ENCODE data around the gene KCNJ10.

Gene KCNJ10

GRCh38 chr1:159982280-159982679 lies 87.7 kb downstream of the KCNJ10 start:
- H3K36me3 ChIP-seq (ENCODE audit: control insufficient read depth in 1 of 2, insufficient read depth in 2 of 2, low read length in 2 of 2), result no peaks in the 10 kb centered on the region
- no peak overlapping the region for H3K4me3 ChIP-seq (ENCODE audit: low read depth in 1 of 2, low read length in 2 of 2)
- no peak overlapping the region for H3K27ac ChIP-seq (ENCODE audit: low read length)
- H3K9me3 ChIP-seq (ENCODE audit: control insufficient read depth in 1 of 2, low read length in 2 of 2), result no peaks in the 10 kb centered on the region
- peaks cover 0 to 4% of the 10 kb centered on the region in 2 donors for H3K4me1 ChIP-seq (ENCODE audit: control insufficient read depth in 1 of 2, insufficient read depth in 2 of 2, low read length in 2 of 2)
- no peaks in the 10 kb centered on the region for H3K27me3 ChIP-seq (ENCODE audit: low read depth, low read length)

- Histone ChIP-seq H3K27ac (ENCODE audit: low read length) (no peak overlapping the region), H3K27me3 (ENCODE audit: low read depth, low read length) (no peaks in the 10 kb centered on the region), H3K36me3 (ENCODE audit: control insufficient read depth in 1 of 2, insufficient read depth in 2 of 2, low read length in 2 of 2) (no peaks in the 10 kb centered on the region), H3K4me3 (ENCODE audit: low read depth in 1 of 2, low read length in 2 of 2) (no peak overlapping the region), H3K4me1 (ENCODE audit: control insufficient read depth in 1 of 2, insufficient read depth in 2 of 2, low read length in 2 of 2) (peaks cover 0 to 4% of the 10 kb centered on the region in 2 donors), H3K9me3 (ENCODE audit: control insufficient read depth in 1 of 2, low read length in 2 of 2) (no peaks in the 10 kb centered on the region)
These were observed 88.5 kb downstream of the KCNJ10 start for GRCh38 chr1:159981351-159982055.

GRCh38 chr1:159980786-159981185 lies 89.2 kb downstream of the KCNJ10 start:
- Histone ChIP-seq H3K27ac (ENCODE audit: low read length) (no peak overlapping the region), H3K27me3 (ENCODE audit: low read depth, low read length) (no peaks in the 10 kb centered on the region), H3K36me3 (ENCODE audit: control insufficient read depth in 1 of 2, insufficient read depth in 2 of 2, low read length in 2 of 2) (no peaks in the 10 kb centered on the region), H3K9me3 (ENCODE audit: control insufficient read depth in 1 of 2, low read length in 2 of 2) (no peaks in the 10 kb centered on the region), H3K4me1 (ENCODE audit: control insufficient read depth in 1 of 2, insufficient read depth in 2 of 2, low read length in 2 of 2) (peaks cover 0 to 4% of the 10 kb centered on the region in 2 donors), H3K4me3 (ENCODE audit: low read depth in 1 of 2, low read length in 2 of 2) (no peak overlapping the region)

- no peak overlapping the region for H3K27ac ChIP-seq (ENCODE audit: low read length)
- no peak overlapping the region for H3K4me3 ChIP-seq (ENCODE audit: low read depth in 1 of 2, low read length in 2 of 2)
- peaks cover 6% of the 10 kb centered on the region for H3K27me3 ChIP-seq (ENCODE audit: low read depth, low read length)
- peaks cover 0 to 4% of the 10 kb centered on the region in 2 donors for H3K4me1 ChIP-seq (ENCODE audit: control insufficient read depth in 1 of 2, insufficient read depth in 2 of 2, low read length in 2 of 2)
- no peaks in the 10 kb centered on the region for H3K36me3 ChIP-seq (ENCODE audit: control insufficient read depth in 1 of 2, insufficient read depth in 2 of 2, low read length in 2 of 2)
- H3K9me3 ChIP-seq (ENCODE audit: control insufficient read depth in 1 of 2, low read length in 2 of 2), result no peaks in the 10 kb centered on the region
These were observed 89.9 kb downstream of the KCNJ10 start for GRCh38 chr1:159980076-159980475.

- Histone ChIP-seq H3K4me3 (ENCODE audit: low read depth in 1 of 2, low read length in 2 of 2) (no peak overlapping the region), H3K27me3 (ENCODE audit: low read depth, low read length) (peaks cover 7% of the 10 kb centered on the region), H3K4me1 (ENCODE audit: control insufficient read depth in 1 of 2, insufficient read depth in 2 of 2, low read length in 2 of 2) (peaks cover 0 to 4% of the 10 kb centered on the region in 2 donors), H3K27ac (ENCODE audit: low read length) (no peak overlapping the region), H3K9me3 (ENCODE audit: control insufficient read depth in 1 of 2, low read length in 2 of 2) (no peaks in the 10 kb centered on the region), H3K36me3 (ENCODE audit: control insufficient read depth in 1 of 2, insufficient read depth in 2 of 2, low read length in 2 of 2) (no peaks in the 10 kb centered on the region)
These were observed 90.7 kb downstream of the KCNJ10 start for GRCh38 chr1:159979257-159979656.

- peaks cover 0 to 4% of the 10 kb centered on the region in 2 donors for H3K4me1 ChIP-seq (ENCODE audit: control insufficient read depth in 1 of 2, insufficient read depth in 2 of 2, low read length in 2 of 2)
- H3K27ac ChIP-seq (ENCODE audit: low read length), result no peak overlapping the region
- no peaks in the 10 kb centered on the region for H3K9me3 ChIP-seq (ENCODE audit: control insufficient read depth in 1 of 2, low read length in 2 of 2)
- H3K27me3 ChIP-seq (ENCODE audit: low read depth, low read length), result peaks cover 7% of the 10 kb centered on the region
- H3K36me3 ChIP-seq (ENCODE audit: control insufficient read depth in 1 of 2, insufficient read depth in 2 of 2, low read length in 2 of 2), result no peaks in the 10 kb centered on the region
- no peak overlapping the region for H3K4me3 ChIP-seq (ENCODE audit: low read depth in 1 of 2, low read length in 2 of 2)
These were observed 91.9 kb downstream of the KCNJ10 start for GRCh38 chr1:159978107-159978398.

GRCh38 chr1:159977364-159978106 lies 92.4 kb downstream of the KCNJ10 start:
- Histone ChIP-seq H3K27me3 (ENCODE audit: low read depth, low read length) (peaks cover 7% of the 10 kb centered on the region), H3K27ac (ENCODE audit: low read length) (no peak overlapping the region), H3K4me3 (ENCODE audit: low read depth in 1 of 2, low read length in 2 of 2) (no peak overlapping the region), H3K9me3 (ENCODE audit: control insufficient read depth in 1 of 2, low read length in 2 of 2) (no peaks in the 10 kb centered on the region), H3K4me1 (ENCODE audit: control insufficient read depth in 1 of 2, insufficient read depth in 2 of 2, low read length in 2 of 2) (peaks cover 0 to 4% of the 10 kb centered on the region in 2 donors), H3K36me3 (ENCODE audit: control insufficient read depth in 1 of 2, insufficient read depth in 2 of 2, low read length in 2 of 2) (no peaks in the 10 kb centered on the region)

- H3K4me3 ChIP-seq (ENCODE audit: low read depth in 1 of 2, low read length in 2 of 2), result no peak overlapping the region
- H3K36me3 ChIP-seq (ENCODE audit: control insufficient read depth in 1 of 2, insufficient read depth in 2 of 2, low read length in 2 of 2), result no peaks in the 10 kb centered on the region
- peaks cover 7% of the 10 kb centered on the region for H3K27me3 ChIP-seq (ENCODE audit: low read depth, low read length)
- H3K9me3 ChIP-seq (ENCODE audit: control insufficient read depth in 1 of 2, low read length in 2 of 2), result no peaks in the 10 kb centered on the region
- H3K4me1 ChIP-seq (ENCODE audit: control insufficient read depth in 1 of 2, insufficient read depth in 2 of 2, low read length in 2 of 2), result peaks cover 0 to 4% of the 10 kb centered on the region in 2 donors
- H3K27ac ChIP-seq (ENCODE audit: low read length), result no peak overlapping the region
These were observed 95.5 kb downstream of the KCNJ10 start for GRCh38 chr1:159974350-159974965.

- Histone ChIP-seq H3K4me3 (ENCODE audit: low read depth in 1 of 2, low read length in 2 of 2) (no peak overlapping the region), H3K9me3 (ENCODE audit: control insufficient read depth in 1 of 2, low read length in 2 of 2) (no peaks in the 10 kb centered on the region), H3K36me3 (ENCODE audit: control insufficient read depth in 1 of 2, insufficient read depth in 2 of 2, low read length in 2 of 2) (no peaks in the 10 kb centered on the region), H3K4me1 (ENCODE audit: control insufficient read depth in 1 of 2, insufficient read depth in 2 of 2, low read length in 2 of 2) (peaks cover 0 to 1% of the 10 kb centered on the region in 2 donors), H3K27me3 (ENCODE audit: low read depth, low read length) (peaks cover 7% of the 10 kb centered on the region), H3K27ac (ENCODE audit: low read length) (no peak overlapping the region)
These were observed 96.5 kb downstream of the KCNJ10 start for GRCh38 chr1:159973350-159973940.

GRCh38 chr1:159972443-159973205 lies 97.3 kb downstream of the KCNJ10 start:
- no peaks in the 10 kb centered on the region for H3K36me3 ChIP-seq (ENCODE audit: control insufficient read depth in 1 of 2, insufficient read depth in 2 of 2, low read length in 2 of 2)
- H3K27ac ChIP-seq (ENCODE audit: low read length), result no peak overlapping the region
- peaks cover 7% of the 10 kb centered on the region for H3K27me3 ChIP-seq (ENCODE audit: low read depth, low read length)
- no peaks in the 10 kb centered on the region for H3K4me1 ChIP-seq (ENCODE audit: control insufficient read depth in 1 of 2, insufficient read depth in 2 of 2, low read length in 2 of 2)
- H3K4me3 ChIP-seq (ENCODE audit: low read depth in 1 of 2, low read length in 2 of 2), result no peak overlapping the region
- no peaks in the 10 kb centered on the region for H3K9me3 ChIP-seq (ENCODE audit: control insufficient read depth in 1 of 2, low read length in 2 of 2)

- Histone ChIP-seq H3K4me3 (ENCODE audit: low read depth in 1 of 2, low read length in 2 of 2) (no peak overlapping the region), H3K36me3 (ENCODE audit: control insufficient read depth in 1 of 2, insufficient read depth in 2 of 2, low read length in 2 of 2) (no peaks in the 10 kb centered on the region), H3K9me3 (ENCODE audit: control insufficient read depth in 1 of 2, low read length in 2 of 2) (no peaks in the 10 kb centered on the region), H3K27me3 (ENCODE audit: low read depth, low read length) (peaks cover 7% of the 10 kb centered on the region), H3K27ac (ENCODE audit: low read length) (no peak overlapping the region), H3K4me1 (ENCODE audit: control insufficient read depth in 1 of 2, insufficient read depth in 2 of 2, low read length in 2 of 2) (no peaks in the 10 kb centered on the region)
These were observed 99.0 kb downstream of the KCNJ10 start for GRCh38 chr1:159970932-159971342.
